KMS-11 (cell line): ENCODE results near the gene ANKRD6.
A peak's percentile ranks its signal among the peaks of the same experiment; 100 is the strongest.

Experiments
- H2AFZ ChIP-seq: fragments of 200-600 bp; sonication (generic); 2 replicates; pipeline ENCODE4 v1.6.1; 2016; ENCODE audit warnings: antibody characterized with exemption, mixed run types, low read depth
- H3K27ac ChIP-seq: fragments of 200-600 bp; sonication (generic); 2 replicates; pipeline ENCODE4 v1.6.1; 2016; ENCODE audit warnings: mild to moderate bottlenecking, mixed run types
- H3K27me3 ChIP-seq: fragments of 200-600 bp; sonication (generic); 2 replicates; pipeline ENCODE4 v1.6.1; 2017; ENCODE audit warnings: mild to moderate bottlenecking, low read depth, mixed run types, moderate library complexity; ENCODE audit not compliant: insufficient read depth
- H3K36me3 ChIP-seq: fragments of 200-600 bp; sonication (generic); 2 replicates; pipeline ENCODE4 v1.6.1; 2017; ENCODE audit warnings: mild to moderate bottlenecking, mixed run types; ENCODE audit not compliant: insufficient read depth
- H3K4me1 ChIP-seq: fragments of 200-600 bp; sonication (generic); 2 replicates; pipeline ENCODE4 v1.6.1; 2016; ENCODE audit warnings: mild to moderate bottlenecking, low read depth, mixed run types; ENCODE audit not compliant: poor library complexity, severe bottlenecking
- H3K4me2 ChIP-seq: fragments of 200-600 bp; sonication (generic); 2 replicates; pipeline ENCODE4 v1.7.0; 2016; ENCODE audit warnings: mild to moderate bottlenecking, mixed run types
- H3K4me3 ChIP-seq: fragments of 200-600 bp; sonication (generic); IDR thresholded peaks from 2 replicates; pipeline ENCODE4 v1.6.1; 2017; ENCODE audit warnings: low read depth, low read length, mixed read lengths; ENCODE audit not compliant: insufficient read depth
- H3K79me2 ChIP-seq: fragments of 200-600 bp; sonication (generic); 2 replicates; pipeline ENCODE4 v1.6.1; 2016; ENCODE audit warnings: low read depth, mixed run types; ENCODE audit not compliant: insufficient read depth
- H3K9ac ChIP-seq: fragments of 200-600 bp; sonication (generic); 2 replicates; pipeline ENCODE4 v1.6.1; 2016; ENCODE audit warnings: mild to moderate bottlenecking, mixed run types
- H4K20me1 ChIP-seq: fragments of 200-600 bp; sonication (generic); 2 replicates; pipeline ENCODE4 v1.6.1; 2016; ENCODE audit warnings: mild to moderate bottlenecking, mixed run types; ENCODE audit not compliant: insufficient read depth
- CTCF ChIP-seq: fragments of 200-600 bp; sonication (generic); conservative IDR thresholded peaks from 2 replicates; pipeline ENCODE4 v1.6.1; 2017; ENCODE audit warnings: low read depth, mild to moderate bottlenecking, antibody characterized with exemption, low read length, moderate library complexity, mixed read lengths

The ANKRD6 gene

GRCh38 chr6:89468998-89469397 is 36.0 kb downstream of the ANKRD6 start:
- TF ChIP-seq CTCF = no peak
- peaks cover 2% of the 10 kb centered on the region for H3K4me1 ChIP-seq
- no peak overlapping the region for H2AFZ ChIP-seq
- H3K4me3 ChIP-seq = no peak overlapping the region
- no peak overlapping the region for H3K9ac ChIP-seq
- no peak overlapping the region for H3K27ac ChIP-seq
- H3K4me2 ChIP-seq = no peak overlapping the region
- no peaks in the 10 kb centered on the region for H3K27me3 ChIP-seq
- no peaks in the 10 kb centered on the region for H3K79me2 ChIP-seq
- no peaks in the 10 kb centered on the region for H4K20me1 ChIP-seq
- no peaks in the 10 kb centered on the region for H3K36me3 ChIP-seq

GRCh38 chr6:89471287-89471867 is 38.4 kb downstream of the ANKRD6 start:
- Histone ChIP-seq H3K4me1 (peaks cover 26% of the 10 kb centered on the region), H3K27me3 (no peaks in the 10 kb centered on the region), H3K9ac (no peak overlapping the region), H3K36me3 (no peaks in the 10 kb centered on the region), H3K4me2 (no peak overlapping the region), H4K20me1 (no peaks in the 10 kb centered on the region), H3K27ac (no peak overlapping the region), H3K4me3 (no peak overlapping the region), H2AFZ (no peak overlapping the region), H3K79me2 (no peaks in the 10 kb centered on the region)
- no peak for TF ChIP-seq CTCF

GRCh38 chr6:89475101-89475500 is 42.1 kb downstream of the ANKRD6 start:
- Histone ChIP-seq H3K36me3 (no peaks in the 10 kb centered on the region), H3K79me2 (no peaks in the 10 kb centered on the region), H4K20me1 (no peaks in the 10 kb centered on the region), H3K4me3 (no peak overlapping the region), H3K4me1 (peaks cover 30% of the 10 kb centered on the region), H3K27me3 (no peaks in the 10 kb centered on the region), H2AFZ (no peak overlapping the region), H3K4me2 (peak overlapping the region; percentile 56), H3K9ac (no peak overlapping the region), H3K27ac (no peak overlapping the region)
- TF ChIP-seq CTCF = no peak

- TF ChIP-seq CTCF = no peak
- Histone ChIP-seq H2AFZ (no peak overlapping the region), H3K27me3 (no peaks in the 10 kb centered on the region), H3K27ac (no peak overlapping the region), H3K9ac (no peak overlapping the region), H3K4me2 (peak overlapping the region; percentile 56), H4K20me1 (no peaks in the 10 kb centered on the region), H3K4me1 (peaks cover 30% of the 10 kb centered on the region), H3K79me2 (no peaks in the 10 kb centered on the region), H3K4me3 (no peak overlapping the region), H3K36me3 (no peaks in the 10 kb centered on the region)
Measured at GRCh38 chr6:89475634-89476033, 42.7 kb downstream of the ANKRD6 start.
